NT2/D1 (cell line): ENCODE results near the gene MALT1.

Experiments used
- SUZ12 ChIP-seq: IDR thresholded peaks from 2 replicates; pipeline ENCODE4 v1.6.1; 2011; ENCODE audit not compliant: insufficient read length, insufficient read depth; ENCODE audit errors: extremely low read depth
- ZNF274 ChIP-seq: IDR thresholded peaks from 2 replicates; pipeline ENCODE4 v1.6.1; 2011; ENCODE audit warnings: mild to moderate bottlenecking, low read depth, low read length

DNA sequence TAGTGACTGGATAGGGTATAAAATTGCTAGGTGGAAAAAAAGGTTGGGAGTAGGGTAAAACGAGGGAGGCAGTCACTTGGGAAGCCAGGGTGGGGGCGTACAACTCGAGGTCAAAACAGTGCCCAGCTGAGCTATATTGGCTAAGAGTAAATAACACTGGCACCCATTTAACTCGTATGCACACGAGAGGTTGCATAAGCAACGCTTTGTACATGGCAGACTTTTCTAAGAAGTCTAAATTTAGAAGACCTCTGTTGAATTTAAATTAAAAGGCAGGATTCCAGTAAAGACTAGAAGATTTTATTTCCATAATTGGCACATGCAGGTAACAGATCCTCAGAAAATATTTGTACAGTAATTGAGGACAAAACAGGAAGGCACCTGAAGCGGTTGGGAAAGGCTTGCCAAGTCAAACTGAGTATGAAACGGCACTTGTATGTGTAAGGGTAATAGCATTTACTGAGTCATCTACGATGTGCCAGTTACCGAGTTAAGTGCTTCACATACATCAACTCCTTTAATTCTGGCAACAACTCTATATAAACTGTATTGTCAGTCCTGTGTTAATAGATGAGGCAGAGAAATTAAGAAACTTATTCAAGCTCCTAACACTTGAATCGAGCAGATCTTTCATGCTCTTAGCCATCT is 1.4 kb upstream of the MALT1 start:
- TF ChIP-seq SUZ12 (no peak), ZNF274 (no peak)
